HG02610 (cell line): ENCODE data around the gene INPP5B.
A peak's percentile ranks its signal among the peaks of the same experiment; 100 is the strongest.
"Not testable (repeated sequence)": the region's sequence is repeated elsewhere in the genome, so short reads cannot be mapped to it uniquely, and the experiment has no call there.

Experiments
- ATAC-seq: cut with Tn5 transposase; IDR thresholded peaks from one replicate; pipeline ENCODE4 v1.9.1; 2021; ENCODE audit warnings: mild to moderate bottlenecking, moderate library complexity; ENCODE audit not compliant: unreplicated experiment

The INPP5B gene

DNA sequence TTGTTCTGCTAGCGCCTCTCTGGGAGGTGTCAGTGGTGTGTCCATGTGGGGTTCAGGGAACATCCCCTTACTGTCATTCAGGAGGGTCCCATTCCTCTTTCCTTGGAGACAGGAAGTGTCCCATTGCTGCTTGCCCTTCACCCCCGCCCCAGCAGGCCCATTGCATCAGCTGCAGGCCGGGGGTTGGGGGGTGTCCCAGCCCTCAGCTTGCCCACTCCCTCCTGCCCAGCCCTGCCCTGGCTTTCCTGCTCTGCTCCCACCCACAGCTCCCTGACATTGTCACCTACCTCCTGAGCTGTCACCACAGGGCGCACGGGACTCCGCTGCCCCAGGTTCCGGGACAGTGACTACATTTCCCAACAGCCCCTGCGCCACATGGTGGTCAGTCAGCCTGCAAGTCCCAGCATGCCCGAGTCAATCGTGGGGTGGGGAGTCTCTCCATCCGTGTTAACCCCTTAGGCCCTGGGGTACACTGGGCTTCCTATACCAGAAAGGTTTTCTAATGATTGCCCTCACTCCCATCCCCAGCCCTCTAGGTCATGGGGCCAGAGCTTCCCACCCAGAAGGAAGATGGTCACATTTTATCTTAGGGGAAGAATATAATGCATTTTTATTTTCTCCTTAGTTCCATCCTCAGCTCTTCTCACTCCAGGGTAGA lies at the start of gene INPP5B:
Gene INPP5B (minus strand): TSS at position 351 of the 658 bp plus-strand sequence. CDS start 745 bp downstream, outside the sequence.
- ATAC-seq: peak; percentile 85

DNA sequence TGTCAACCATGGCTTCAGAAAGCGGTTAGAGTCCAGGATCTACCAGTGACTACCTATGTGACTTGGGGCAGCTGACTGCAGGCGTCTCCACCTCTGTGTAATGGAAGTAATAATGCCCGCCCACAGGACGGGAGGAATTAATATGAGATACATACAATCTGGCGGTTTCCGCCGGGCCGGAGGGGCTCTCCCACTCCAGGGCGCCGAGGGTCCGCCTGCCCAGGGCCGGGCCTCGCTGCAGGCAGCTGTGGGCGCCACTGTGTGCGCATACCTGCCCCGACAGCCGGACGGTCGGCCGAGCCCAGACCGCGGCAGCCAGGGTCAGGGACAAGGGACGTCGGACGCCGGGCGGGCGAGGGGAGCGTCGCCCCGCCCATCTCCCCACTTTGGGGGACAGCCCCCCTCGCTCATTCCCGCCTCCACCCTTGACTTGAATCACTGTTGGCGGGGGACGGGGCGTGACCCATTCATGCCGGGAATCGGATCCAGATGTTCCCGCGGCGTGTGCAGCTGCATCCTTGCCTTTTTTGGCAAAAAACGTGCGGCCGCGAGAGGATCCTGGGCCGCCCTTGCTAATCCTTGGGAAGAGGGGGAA lies 49.0 kb upstream of the INPP5B start:
- ATAC-seq: no peak

DNA sequence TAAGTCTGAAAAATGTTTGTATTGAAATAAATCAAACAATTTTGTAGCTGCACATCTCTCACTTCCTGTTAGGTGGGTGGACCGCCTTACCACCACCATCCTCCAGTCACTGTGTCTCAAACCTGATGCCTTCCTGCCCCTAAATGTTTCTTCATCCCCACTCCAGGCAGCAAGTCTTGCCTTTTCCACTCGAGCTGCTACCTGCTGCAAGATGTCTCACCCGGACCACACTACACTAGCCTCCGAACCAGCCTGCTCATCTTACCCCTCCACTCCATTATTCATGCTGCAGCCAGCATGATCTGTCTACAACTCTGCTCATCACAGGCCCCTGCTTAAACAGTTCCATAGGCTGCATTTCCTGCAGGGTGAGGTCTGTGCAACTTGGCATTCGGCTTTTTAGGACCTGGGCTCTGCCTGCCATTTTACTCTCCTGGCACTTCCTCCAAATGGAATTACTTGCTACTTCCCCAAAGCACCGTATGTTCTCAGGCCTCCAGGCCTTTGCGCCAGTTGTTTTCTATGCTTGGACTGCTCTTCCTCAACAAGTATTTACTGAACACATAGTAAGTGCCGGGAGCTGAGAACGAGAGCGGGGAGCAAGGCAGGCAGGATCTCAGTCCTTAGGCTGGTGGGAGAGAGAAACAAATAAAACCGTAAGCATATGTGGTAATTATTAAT lies 48.2 kb upstream of the INPP5B start:
- no peak for ATAC-seq

DNA sequence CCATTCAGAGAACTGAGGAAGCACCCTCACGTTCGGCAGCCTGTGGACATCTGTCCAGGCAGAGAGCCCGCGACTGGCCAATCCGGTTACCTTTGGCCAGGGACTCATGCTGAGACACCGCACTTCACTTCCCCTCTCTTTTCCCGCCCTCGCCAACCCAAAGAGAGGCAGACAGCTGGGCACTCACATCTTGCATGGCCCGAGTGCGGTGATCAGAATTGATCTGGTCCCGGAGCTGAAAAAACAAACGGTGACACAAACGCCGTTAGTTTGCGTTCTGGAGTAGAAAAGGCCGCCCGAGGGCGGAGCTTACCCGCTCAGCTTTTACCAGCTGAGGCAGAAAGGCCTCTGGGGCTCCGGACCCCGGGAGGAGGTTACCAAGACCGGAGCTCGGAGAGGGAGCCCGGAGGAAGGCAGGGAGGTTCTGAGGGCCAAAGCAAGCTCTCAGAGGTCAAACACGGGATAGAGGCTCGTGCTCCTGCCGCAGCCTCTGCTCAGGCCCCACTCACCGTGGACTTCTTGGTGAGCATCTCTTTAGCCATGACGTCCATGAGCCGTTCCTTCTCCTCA lies 42.6 kb upstream of the INPP5B start:
- peak; percentile 22 for ATAC-seq

DNA sequence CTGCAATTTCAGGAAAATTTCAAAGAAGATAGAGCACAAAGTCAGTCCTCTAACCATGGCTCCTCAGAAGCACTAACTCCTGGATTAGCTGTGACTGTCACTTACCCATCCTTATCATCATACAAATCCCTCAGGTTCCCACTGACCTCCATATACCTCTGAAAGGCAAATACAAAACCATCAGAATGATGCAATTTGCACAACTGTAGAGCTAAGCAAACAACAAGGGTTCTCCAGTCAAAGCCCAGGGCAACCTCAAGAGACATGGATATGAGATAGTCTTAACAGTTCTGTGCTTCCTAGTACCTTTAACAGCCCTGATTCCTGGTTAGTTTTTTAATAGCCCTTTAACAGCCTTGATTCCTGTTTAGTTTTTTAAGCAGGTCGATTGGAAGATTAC lies 40.8 kb upstream of the INPP5B start:
- ATAC-seq: no peak

DNA sequence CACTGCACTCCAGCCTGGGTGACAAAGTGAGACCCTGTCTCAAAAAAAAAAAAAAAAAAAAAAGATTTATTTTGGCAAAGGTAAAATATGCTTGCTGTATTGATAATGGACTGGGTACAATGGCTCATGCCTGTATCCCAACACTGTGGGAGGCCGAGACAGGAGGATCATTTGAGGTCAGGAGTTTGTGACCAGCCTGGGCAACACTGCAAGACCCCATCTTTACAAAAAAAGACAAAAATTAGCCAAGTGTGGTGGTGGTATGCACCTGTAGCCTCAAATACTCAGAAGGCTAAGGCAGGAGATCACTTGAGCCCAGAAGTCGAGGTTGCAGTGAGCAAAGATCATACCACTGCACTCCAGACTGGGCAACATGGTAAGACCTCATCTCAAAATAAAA lies 36.7 kb upstream of the INPP5B start:
- ATAC-seq: no peak

DNA sequence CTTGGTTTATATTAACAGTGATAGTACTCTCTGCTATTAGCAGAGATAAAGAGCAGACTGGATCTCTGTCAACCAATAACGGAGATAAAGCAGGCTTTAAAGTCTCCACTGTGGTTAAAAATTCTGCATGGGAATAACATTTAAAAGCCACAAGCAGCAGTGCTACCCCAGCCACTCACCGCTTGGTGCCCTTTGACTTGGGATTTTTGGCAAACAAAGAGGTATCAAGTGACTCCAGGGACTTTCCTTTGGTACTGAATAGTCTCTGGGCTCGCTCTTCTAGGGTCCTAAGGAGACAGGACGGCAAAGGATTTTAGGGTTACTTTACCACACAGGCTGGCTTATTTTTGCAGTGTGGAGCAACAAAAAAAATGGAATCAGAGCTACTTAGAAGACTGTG lies 31.7 kb upstream of the INPP5B start:
- ATAC-seq: no peak

DNA sequence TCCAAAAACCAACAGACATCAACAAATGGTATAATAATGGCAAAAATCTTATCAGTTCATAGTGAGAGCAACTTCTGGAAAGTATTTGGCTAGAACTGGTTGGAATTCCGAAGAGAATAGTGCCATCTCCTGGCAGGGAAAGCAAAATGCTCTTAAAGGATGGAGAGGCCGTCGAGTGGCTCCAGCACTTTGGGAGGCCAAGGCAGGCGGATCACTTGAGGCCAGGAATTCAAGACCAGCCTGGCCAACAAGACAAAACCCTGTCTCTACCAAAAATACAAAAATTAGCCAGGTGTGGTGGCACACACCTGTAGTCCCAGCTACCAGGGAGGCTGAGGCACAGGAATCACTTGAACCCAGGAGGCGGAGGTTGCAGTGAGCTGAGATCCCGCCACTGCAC lies 28.2 kb upstream of the INPP5B start:
- not testable (repeated sequence) for ATAC-seq

DNA sequence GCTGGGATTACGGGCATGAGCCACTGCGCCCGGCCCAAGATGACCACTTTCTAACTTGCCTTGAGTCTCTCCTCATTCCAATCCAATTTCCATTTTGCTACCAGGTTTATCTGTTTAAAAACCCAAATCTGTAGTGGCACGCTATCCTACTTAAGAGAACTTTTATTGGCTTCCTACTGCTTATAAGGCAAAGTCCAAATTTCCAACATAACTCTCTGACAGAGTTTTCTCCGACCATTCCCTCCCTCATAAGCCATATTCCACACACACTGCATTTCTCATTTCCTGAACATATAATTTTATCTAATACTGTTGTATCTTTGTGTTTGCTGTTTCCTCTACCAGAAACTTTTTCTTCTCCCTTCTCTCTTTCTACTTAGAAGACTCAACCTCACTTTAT lies 27.7 kb upstream of the INPP5B start:
- ATAC-seq: no peak

DNA sequence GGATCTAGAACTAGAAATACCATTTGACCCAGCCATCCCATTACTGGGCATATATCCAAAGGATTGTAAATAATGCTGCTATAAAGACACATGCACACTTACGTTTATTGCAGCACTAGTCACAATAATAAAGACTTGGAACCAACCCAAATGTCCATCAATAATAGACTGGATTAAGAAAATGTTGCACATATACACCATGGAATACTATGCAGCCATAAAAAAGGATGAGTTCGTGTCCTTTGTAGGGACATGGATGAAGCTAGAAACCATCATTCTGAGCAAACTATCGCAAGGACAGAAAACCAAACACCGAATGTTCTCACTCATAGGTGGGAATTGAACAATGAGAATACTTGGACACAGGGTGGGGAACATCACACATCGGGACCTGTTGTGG lies 26.8 kb upstream of the INPP5B start:
- ATAC-seq: not testable (repeated sequence)

DNA sequence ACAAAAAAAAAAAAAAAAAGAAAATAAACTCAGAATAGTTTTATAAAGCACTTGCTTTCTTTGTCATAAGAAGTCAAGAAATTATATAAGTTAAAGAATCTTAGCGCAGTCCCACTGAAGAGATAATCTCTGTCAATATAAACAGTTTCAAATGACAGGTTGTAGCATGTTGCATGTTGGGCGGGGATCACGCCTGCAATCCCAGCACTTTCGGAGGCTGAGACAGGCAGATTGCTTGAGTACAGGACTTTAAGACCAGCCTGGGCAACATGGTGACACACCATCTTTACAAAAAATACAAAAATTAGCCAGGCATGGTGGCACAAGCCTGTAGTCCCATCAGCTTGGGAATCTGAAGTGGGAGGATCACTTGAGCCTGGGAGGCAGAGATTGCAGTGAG lies 18.4 kb upstream of the INPP5B start:
- ATAC-seq: no peak

DNA sequence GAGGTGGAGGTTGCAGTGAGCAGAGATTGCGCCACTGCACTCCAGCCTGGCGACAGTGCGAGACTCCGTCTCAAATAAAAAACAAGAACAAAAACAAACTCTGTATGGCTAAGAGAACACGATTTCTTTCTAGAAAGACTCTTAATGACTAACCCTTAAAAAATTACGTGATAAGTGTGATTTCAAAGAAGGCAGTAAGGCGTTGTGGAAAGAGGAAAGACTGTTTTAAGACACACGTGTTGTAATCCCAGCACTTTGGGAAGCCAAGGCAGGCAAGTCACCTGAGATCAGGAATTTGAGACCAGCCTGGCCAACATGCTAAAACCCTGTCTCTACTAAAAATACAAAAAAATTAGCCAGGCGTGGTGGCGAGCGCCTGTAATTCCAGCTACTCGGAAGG lies 17.3 kb upstream of the INPP5B start:
- not testable (repeated sequence) for ATAC-seq

DNA sequence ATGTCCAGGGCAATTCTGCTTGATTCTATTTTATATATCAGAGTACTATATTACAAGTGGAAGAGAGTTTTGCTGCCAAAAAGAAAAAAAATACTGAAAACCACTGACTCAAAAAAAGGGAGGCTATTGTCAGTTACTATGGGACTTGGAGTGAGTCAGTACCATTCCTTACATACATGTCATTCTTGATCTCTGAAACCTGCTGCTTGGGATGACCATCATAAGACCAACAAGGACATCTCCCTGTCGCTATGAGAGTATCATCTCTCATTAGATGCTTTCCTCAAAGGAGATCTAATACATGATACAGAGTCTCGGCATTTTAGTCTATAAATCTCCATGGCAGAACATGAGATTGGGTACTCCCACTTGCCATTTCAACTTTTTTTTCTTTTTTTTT lies 11.8 kb upstream of the INPP5B start:
- no peak for ATAC-seq

DNA sequence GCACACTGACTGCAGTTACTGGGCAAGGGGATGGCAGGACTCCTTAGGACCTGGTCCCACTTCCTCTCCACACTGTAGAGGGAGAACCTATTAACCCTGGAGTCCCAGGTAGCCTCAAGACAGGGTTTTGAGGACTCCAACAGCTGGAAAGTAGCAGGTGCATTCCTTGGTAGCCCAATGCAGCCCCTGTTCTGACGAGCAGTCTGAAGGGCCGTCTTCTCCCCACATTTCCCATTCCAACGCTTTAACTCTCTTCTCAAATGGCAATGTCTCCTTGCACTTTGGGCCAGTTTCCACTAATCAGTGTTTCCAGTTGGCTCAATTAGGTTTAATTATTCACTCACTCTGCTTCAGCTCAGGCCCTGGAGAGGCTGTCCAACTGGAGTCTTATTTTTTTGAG lies 8.8 kb upstream of the INPP5B start:
- ATAC-seq: no peak

DNA sequence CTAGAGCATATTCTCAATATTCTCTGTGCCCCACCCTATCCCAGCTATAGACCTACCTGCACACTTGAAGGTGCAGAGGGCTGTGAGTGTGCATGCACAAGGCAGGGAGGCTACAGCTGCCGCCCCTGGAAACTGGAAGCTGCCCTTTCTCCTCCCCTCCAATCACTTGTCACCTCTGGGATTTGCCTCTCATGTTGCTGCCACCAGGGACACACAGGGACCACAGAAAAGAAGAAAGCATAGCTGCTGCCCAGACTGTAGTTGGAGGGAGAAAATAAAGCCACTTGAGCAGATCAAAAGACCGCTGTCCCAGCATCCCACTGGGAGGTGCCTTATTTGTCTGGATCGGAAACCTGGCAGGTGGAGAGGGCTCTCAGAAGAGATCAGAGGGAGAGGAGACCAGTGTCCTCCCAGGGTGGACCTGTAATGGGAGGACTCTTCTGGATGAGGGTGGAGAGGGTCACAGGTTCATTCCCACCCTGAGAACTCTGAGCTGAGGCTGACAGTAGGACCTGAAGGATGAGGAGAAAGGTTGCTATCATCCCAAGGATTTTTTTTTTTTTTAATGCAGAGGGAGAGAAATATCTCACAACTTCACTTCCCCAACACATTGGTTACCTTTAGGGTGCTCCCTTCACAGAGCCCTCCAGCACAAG lies 7.6 kb upstream of the INPP5B start:
- ATAC-seq: no peak

DNA sequence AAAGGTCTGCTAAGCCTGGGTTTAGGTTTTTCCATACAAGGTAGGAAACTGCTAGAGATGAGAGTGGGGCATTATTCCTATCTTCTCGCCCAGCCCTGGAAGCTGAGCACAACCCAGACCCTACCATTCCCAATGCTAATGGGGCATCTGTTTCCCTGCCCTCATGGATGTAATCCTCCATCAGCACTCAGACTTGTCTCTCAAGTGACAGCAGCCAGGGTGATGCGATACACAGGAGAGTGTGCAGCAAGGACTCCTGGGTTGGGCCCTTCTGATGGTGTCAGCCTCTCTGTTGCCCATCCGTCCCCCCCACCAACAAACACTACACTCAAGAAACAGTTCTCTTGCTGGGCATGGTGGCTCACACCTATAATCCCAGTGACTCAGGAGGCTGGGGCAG lies 5.9 kb upstream of the INPP5B start:
- no peak for ATAC-seq

DNA sequence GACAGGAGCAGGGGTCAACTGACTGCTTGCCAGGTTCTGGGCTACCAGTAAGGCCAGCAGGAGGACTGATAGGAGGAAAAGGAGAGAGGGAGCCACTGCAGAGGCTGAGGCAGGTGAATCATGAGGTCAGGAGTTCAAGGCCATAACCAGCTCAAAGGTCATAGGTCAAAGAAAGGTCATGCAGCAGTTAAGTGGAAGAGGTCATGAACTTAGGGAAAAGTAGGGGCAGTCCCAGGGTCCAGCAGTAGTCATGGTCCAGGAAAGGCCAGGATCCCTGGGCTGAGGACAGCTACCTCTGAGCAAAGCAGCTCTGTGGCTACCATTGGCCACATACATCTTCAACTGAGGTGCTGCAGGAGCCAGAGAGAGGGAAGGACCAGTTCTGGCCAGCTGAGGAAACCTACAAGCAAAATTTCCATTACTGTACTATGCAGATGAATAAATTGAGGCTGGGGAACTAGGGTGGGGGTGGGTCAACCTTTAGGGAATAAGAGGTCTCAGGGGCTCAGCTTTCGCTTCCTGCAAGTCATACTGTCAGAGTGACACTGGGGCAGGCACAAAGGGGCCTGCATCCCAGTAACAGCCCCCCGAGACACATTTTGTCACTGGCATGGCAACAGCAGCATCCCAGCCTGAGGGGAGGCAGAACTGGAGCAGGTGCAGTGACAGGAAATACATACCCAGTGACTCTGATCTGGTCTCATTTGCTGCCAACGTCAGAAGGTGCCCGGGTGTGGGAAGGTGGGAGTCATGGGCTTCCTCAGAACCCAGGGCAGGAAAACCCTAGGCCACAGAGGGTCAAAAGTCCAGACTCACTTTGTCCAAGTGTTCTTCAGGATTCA lies 5.2 kb upstream of the INPP5B start:
- ATAC-seq: no peak

DNA sequence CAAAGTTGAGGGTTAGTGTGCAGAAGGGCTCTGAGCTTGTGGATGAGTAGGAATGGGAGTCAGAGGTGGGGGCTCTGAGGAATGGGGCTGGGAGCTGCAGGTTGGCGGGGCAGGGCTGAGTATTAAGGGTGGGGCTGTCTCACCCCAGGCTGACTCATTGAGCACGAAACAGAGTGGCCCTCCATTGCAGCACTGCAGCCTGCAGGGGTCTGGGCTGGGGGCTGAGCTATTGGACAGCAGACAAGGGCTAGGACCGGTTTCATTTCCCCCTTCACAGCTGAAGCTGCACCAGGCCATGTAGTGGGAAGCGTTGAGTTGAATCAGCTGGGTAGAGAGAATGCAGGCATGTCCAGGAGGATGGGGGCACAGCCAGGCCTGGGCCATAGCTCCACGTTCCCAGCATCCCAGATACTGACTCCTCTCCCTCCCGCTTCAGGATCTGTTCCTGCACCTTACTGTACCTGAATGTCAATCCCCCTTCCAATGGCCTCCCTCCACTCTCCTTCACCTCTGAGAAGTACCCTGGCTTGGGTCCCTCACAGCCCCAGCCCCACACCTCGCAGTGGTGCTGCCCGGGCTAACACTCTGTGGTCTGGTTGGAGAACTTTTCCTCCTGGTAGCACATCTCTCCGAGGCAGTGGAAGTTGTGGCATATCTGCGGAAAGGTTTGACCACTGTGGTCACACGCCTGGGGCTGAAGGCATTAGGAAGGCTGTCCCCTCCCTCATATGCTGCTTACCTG lies 4.4 kb upstream of the INPP5B start:
- ATAC-seq: no peak

DNA sequence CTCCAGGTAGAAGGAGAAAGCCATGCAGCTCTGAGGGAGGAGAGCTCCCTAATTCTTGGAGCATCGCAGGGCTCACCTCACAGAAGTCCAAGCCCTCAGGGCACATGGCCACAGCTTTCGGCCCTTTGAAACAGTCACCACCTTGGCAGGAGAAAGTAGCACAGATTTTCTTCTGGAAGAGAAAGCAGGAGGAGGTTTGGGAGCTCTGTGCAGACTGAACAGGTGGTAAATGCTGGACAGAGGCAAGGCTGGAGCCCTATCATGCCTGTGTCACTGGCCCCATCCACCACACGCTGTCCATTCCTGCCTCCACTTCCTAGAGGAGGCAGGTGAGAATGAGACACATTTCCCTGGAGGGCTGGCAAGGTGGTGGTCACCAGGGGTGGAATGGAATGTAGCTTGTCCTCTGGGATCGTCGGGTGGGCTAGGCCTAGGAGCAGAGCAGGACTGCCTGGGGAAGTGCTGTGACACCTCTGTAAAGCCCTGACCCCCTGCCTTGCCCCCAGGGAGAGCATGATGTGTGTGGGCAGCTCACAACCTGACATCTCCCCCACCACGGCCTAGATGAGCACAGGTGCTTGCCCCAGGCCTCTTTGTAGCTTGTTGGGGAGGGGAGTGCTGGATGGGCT lies 2.8 kb upstream of the INPP5B start:
- no peak for ATAC-seq
